Activated CD4-positive, alpha-beta T cell treated with anti-CD3 and anti-CD28 coated beads, Interleukin-2, amount 50 U/mL, for 48 hours (primary cell): ENCODE results near the gene MRPL54.

Experiments used
- DNase-seq, 2 experiments: peaks; one replicate each; pipeline ENCODE4 v3.0.0-alpha.2; 2020

Gene MRPL54

DNA sequence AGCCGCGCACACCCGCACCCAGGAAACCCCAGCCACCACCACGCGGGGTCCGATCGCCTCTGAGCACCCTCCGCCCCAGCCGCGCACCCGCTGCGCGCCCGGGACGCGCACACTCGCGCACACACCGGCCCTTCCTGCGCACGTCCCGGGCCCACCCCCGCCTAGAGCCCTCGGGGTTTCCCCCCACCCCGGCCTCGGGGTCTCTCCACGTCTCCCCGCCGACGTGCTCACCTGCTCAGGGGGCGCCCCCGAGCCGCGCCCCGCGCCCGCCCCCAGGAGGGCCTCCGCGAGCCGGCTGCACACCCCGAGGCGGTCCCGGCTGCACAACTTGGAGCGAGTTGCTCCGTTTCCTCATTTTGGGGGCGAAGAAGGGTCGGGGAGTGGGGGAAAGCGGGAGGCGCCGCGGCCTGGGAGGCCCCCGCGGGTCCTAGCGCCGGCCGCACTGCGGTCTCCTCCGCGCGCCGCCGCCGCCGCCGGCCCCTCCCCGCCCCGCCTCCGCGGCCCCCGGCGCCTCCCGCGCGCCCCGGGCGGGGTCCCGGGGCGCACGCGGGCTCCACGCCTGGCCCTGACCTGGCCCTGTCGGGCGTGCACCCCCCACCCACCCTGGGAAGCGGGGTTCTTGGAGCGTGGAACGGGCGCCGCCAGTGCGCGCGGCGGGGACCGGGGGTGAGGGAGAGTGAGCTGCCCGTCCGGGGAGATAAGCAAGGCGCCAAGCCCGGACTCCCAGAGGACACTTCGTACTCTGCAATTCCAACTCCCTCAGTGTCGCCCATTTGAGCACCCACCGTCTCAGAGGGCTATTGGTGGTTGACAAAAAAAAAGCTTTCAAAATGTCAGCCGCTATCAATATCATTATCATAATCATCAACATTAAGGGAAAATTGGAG, 23.7 kb downstream of the MRPL54 start, which contains the start of gene MATK:
TSS of gene MATK (minus strand) at position 444 of the 887 bp plus-strand sequence. CDS start 1,246 bp downstream, outside the sequence.
- peak; percentile 31 to 38 for DNase-seq

DNA sequence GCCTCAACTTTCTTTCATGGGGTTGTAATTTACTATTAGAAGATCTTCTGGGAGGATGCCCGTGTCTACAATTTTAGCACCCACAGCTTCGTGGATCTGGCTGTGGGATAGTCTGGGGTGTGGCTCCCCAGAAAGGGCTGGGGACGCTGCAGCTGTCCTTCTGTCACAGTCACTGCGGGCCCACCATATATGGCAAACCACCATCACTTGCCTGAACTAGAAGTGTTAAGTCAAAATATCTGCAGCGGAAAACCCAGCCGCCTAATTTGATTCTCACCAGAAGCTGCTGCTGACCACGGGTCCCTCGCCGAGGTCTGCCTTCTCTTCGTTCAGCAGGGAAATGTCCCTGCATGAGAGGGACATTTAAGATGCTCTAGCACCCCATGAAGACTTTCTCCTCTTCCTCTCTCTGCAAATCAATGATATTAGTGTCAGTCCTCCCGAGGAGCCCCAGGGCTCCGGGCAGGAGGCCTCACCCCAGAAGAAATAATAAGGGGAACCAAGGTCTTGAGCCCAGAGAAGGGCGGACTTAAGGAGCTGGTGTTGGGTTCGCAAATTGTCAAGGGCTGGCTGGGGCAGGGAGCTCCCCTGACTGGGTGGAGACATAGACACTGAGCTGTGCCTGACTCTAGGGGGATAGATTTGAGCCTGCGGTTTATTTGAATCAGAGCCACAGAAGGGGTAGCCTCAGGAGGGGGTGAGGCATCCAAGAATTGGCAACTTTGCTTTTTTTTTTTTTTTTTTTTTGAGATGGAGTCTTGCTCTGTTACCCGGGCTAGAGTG, 26.7 kb downstream of the MRPL54 start:
- DNase-seq: no peak

DNA sequence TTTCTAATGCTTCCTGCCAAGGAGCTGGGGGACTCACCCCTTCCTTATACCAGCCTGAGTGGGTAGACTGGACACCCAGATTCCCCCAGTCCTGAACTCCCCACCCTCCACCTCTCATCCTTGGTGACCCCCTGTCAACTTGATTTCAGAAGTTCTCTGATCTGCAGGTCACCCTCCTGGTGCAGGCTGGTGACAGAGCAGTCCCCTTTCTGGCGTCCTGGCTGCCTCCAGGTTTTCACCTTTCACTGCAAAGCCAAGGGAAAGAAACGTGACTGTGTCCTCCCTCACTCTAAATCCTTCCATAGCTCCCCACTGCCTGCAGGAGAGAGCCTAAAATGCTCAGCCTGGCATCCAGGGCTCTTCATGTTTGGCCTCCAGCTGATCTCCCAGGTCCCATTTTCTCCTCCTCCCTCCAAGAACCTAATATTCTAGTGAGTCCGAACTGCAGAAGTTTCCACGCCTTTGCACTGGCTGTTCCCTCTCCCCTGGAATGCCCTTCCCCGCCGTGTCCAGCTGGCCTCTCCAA, 27.8 kb downstream of the MRPL54 start:
- no peak for DNase-seq

DNA sequence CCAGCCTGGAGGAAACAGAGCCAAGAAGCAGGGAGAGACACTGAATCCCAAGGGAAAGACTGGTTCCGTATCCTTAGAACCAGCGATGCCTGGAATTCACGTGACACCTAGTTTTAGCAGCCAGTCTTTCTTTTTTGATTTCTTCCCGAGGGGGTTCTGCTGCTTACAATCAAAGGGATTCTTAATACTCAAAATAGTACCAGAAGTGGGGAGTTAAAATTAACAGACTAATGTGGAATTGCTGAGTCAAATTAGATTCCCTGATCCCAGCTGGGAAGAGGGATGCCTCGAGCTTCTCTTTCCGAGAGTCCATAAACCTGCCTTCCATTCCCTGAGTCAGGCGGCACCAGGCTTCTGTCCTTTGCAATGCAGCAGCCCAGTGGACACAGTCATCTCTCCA, 28.5 kb downstream of the MRPL54 start:
- no peak for DNase-seq

DNA sequence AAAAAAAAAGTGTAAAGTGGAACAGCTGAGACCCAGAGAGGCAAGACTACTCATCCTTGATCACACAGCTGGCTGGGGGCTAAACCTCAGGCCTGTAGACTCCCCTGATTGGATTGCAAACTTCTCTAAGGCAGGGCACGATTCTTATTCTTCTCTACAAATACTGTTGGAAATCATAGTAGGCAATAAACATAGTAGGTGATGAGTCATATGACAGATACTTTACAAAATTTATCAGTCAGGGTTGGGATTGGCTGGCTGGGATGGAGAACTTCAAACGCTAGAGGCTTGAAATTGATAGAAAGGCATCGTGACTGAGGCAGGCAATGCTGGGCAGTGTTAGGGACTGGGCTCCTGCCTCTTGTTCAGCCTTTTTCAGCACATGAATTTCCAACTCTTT, 29.6 kb downstream of the MRPL54 start:
- DNase-seq: no peak

DNA sequence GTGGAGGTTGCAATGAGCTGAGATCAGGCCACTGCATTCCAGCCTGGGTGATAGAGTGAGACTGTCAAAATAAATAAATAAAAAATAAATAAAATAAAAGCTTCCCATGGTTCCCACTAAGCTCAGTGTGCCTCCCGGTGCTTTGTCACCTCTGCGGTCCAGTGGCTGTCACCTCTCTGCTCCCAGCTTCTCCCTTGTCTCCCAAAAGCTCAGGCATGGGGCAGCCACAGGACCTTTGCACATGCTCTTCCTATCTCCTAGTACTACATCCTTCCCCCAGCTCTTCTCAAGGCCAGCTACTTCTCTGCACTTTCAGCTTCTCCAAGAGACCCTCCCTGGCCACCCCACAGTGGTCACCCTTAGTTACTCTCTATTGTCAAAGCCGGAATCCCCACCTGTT, 31.3 kb downstream of the MRPL54 start:
- DNase-seq: no peak

DNA sequence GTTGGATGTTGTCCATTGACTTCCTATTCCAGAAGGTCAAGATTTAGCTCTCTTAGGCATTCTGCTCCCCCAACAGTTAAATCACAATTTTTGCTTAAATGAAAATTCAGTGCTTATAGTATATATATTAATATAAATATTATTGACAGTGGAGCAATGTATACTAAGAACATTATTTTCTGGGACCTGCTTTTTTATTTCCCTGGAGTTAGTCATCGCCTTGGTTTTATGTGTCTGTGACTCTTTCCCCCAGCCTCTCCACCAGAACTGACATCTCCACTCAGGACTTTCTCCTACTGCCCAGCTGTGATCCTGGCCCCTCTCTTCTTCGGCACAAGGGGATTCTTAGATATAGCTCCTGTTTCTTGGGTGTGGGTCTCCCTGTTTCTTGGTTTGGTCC, 33.9 kb downstream of the MRPL54 start:
- DNase-seq: no peak

DNA sequence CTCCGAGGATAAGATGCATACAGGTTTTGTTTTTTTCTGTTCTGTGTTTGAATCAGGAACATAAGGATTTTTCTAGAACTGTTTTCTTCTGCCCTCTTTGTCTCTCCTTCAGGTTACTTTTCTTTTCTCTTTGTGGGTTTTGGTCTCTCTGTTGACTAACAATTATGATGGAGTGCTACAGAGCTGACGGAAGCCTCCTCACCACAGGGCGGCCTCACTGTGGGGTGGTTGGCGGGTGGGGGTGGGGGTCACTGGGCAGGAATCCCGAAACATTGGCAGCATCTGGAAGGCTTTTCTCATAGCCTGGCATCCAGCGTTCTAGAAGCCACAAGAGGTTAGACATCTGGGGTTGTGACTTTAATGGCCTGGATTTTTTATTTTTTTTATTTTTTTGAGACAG, 35.7 kb downstream of the MRPL54 start:
- DNase-seq: no peak

DNA sequence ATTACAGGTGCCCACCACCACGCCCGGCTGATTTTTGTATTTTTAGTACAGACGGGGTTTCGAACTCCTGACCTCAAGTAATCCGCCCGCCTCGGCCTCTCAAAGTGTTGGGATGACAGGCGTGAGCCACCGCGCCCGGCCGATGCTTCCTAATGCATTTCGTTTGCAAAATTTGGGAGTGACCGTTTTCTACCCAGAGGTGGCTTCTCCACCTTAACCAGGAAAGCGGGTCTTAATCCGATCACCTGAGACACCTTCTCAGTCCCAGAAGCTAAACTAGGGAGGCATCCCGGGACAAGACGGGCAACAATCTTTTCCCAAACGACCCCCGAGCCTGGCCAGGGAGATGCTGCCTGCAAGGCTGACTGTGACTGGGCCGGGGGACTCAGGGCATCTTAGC, 38.5 kb downstream of the MRPL54 start:
- DNase-seq: no peak

DNA sequence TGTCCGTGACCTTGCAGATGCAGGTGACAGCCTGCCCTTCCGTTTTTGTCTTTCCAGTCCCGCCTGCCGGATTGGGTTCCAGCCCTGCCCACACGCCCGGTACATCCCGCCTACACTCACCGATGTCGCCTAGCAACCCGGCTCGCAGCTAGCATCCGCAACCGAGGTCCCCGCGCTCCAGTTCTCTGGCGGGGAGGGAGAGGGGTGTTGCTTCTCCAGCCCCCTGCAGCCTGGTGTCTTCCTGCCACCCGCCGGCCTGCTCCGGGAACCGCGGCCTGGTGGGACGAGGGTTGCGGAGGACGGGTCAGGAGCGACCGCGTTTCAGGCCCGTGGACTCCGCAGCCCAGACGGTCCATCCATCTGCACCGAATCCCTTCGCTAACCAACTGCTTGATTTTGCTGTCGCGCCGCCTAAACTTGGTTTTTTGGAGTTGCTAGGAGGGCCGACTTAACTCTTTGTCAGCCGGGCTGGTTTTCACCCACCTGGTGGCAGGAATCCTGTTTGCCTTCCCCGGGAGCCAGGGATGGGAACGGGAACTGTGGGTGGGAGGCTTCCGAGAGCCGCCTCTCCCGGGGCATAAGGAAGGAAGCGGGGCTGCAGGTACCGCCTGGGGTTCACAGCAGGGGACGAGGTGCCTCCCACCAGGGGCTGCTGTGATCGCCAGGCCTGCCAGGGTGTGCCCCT, 39.1 kb downstream of the MRPL54 start:
- peak; percentile 63 to 73 for DNase-seq

DNA sequence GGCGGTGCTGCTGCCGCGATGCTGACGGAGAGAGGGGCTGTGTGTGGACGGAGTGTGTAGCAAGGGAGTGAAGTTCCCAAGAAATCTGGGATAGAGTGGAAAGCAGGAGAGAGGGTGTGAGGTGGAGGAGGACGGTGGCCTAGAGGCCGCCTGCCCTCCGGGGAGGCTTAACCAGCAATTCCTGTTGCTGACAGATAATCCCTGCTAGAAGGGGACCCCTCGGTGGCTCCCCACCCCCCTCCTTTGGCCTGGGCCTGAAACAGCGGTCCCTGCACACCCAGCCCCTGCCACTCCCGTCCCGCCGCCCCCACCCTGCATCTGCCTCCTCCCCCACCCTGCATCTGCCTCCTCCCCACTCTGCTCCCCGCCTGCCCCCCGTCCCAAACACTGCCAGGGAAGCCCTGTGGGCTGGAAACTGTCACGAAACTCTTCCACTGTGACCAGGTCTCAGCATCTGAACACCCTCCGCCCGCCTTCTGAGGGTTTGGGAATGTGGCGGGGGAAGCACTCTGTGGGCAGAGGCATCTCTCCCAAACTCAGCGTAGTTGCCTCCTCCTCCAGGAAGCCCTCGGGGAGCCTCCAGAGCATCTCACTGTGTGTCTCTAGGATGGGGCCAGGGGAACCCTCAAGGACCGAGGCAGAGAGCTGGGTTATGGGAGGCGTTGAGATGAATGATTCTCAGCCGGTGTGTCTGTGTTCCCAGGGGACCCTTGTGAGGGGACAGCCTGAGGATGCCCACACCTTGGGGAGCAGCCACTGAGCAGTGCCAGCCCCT, 40.8 kb downstream of the MRPL54 start:
- no peak for DNase-seq

DNA sequence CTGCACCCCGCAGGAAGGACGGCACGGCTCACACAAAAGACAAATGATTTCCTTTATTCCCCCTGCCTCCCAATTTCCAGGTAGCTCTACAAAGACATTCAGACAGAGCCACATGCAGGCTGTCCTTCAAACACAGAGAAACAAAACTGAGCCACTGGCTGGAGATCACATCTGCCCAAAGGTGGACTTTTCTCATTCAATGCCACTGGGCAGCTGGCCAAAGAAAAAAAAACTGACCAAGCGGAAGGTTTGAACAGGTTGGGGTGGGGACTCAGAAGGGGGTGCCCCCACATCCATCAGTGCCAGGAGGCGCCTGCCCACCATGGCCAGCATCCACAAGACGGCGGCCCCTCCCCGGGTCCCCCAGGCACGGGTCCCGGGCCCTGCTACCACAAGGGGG, 41.5 kb downstream of the MRPL54 start:
- no peak for DNase-seq

DNA sequence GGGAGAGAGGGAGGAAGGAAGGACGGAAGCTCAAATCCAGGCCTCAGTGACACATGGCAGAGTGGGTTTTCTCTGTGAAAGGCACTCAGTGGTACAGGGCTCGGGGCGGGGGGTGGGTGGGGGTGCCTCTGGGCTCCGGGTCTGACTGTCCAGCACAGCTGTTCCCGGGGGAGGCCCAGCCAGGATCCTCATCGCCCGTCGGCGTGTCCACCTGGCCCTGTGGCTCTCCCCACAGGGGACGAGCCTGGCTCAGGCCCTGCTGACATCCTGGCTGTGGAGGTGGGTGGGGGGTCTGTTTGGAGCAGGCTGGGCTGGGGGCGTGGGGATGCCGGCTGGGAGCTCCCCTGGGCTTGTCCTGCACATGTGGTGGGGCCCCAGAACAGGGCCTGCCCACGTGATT, 41.9 kb downstream of the MRPL54 start:
- no peak for DNase-seq

DNA sequence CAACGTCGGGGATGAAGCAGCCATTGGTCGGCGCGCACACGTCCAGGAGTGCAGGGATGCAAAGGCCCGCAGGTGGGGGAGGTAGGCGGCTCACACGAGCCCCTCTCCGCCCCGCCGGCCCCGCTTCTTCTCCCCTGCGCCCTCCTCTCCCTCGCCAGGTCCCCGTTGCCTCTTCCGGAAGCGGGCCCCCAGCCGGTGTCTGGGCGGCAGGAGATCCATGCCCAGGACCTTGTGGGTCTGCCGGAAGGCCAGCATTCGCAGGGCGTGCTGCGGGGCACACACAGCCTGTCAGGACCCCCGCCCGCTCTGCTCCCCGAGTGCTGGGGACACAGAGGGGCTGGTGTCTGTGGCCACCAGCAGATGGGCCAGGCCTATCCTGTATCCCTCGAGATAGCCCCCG, 43.4 kb downstream of the MRPL54 start:
- DNase-seq: no peak

DNA sequence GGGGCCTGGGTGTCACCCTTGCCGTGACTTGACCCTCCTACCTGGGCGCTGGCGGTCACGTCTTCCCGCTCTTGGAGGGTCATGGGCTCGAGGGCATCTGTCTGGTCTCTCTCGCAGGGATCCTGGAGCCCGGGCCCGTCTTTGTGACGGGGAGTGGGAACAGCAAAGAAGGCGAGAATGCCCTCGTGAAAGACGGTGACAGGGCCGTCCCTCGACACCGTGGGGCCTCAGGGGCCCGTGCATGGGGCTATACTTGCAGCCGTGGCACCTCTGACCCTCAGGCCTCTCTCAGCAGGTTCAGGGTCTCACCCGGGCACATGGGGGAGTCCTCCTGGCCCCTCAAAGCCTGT, 44.6 kb downstream of the MRPL54 start:
- DNase-seq: no peak

DNA sequence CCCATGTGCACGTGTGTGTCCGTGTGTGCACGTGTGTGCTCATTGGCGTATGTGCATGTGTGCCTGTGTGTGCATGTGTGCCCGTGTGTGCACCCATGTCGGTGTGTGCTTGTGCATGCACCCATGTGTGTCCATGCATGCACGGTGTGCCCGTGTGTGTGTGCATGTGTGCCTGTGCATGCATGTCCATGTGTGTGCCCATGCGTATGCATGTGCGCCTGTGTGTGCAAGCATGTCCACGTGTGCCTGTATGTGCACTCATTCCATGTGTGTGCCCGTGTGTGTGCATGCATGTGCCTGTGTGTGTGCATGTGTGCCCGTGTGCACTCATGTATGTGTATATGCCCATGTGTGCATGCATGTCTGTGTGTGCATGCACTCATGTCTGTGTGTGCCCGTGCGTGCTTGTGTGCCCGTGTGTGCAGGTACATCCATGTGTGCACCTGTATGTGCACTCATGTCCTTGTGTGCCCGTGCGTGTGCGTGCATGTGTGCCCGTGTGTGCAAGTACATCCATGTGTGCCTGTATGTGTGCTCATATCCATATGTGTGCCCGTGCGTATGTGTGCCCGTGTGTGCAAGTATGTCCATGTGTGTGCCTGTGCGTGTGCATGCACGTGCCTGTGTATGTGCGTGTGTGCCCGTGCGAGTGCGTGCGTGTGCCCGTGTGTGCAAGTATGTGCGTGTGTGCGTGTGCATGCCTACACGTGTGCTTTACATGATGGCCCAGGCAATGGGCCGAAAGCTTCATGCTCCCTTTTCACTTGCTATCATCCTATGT, 45.3 kb downstream of the MRPL54 start:
- no peak for DNase-seq

DNA sequence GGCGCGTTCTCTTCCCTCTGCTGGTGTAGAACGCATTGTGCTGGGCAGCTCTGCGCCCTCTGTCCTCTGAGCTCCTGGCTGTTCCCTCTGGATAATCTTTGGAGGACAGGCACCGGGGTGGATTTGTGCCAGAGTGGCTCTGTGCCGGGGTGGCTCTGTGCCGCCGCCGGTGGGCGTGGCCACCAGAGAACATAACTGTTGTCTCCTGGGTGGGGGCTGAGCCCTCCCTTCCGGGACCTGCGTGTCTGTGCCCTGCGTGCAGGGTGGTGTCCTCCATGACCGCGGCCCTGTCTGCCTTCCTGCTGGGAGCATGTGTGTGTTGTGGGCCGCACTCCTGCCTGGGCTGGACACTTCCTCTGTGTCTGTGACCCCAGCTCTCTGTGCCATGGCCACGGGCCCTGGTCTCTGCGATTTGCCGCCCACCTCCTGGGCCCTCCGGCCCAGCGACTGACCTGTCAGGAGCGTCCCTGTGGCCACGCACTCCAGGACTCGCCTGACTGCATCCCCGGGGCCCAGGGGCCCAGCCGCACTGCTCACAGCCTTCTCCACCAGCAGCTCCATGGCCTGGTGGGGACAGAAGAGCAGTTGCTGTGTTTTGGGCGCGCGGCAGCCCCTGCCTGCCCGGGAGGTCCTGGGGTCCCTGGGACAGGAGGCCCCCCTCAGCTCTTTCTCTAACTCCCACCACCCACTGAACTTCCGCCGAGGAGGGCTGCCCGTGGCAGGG, 46.1 kb downstream of the MRPL54 start:
- no peak for DNase-seq

DNA sequence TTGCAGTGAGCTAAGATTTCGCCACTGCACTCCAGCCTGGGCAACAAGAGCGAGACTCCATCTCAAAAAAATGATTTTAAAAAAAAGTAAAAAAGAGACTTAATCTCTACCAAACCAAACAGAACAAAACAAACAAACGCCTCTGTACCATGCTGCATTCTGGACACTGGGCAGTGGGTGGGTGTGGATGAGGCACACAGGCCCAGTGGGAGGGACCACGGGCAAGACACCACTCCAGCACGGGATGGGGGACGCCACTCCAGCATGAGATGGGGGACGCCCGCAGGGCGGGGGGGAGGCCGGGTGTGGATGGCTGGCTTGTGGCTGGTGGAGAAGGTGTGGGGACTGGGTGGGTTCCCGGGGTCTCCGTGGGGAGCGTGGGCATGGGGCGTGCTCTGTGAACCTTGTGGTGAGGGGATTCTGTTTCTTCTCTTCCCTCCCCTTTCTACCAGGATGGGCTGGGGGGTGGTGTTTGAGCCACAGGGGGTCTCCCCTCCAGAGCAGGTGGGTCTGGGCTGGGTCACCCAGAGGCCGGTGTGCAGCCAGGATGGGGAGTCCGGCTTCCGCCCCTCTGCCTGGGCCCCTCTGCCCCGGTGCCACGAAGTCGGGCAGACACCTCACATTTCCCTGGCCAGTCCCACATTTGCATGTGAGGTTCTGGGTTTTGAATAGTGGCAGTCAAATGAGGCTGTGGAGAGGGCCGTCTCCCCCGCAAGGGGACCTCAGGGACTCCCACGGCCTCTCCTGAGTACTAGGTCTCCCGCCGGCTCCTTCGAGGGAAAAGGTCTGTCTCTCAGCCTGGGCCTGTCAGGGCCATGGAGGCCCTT, 47.6 kb downstream of the MRPL54 start:
- DNase-seq: peak in 1 of 2 experiments; percentile 35

DNA sequence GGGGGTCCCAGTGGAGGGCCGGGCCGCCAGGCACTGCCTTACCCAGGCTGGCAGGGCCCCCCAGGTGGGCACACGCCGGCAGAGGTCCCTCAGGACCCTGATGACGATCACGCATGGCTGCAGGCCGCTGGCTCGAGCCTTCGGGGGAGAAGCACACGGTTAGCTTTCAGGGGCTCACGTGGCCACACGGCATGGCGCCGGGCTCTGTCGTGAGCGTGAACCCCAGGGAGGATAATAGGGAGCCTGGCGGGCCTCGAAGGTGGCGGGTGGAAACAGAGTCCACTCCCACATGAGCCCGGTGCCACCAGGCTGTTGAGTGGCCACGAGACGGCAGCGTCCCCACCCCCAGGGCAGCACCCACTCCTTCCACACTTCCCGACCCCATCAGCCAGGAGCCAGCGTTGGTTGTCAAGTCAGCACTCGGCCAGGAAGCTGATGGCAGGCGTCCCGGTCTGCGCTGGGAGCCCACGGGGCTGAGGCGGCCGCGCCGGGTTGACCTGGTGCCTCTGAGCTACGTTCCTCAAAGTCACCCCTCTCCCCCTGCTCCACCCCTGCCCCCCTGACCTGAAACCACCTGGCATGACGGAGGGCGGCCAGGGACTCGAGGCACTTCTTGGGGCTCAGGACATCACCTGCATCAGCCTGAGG, 48.4 kb downstream of the MRPL54 start:
- no peak for DNase-seq
